HS-5 (cell line): Measurements from ENCODE around the gene AKIP1.
"Not testable (repeated sequence)": the region's sequence is repeated elsewhere in the genome, so short reads cannot be mapped to it uniquely, and the experiment has no call there.

Source experiments
- DNase-seq: peaks from one replicate; pipeline ENCODE4 v3.0.0-alpha.2; 2012; ENCODE audit warnings: low read depth

AKIP1 gene, protein sequence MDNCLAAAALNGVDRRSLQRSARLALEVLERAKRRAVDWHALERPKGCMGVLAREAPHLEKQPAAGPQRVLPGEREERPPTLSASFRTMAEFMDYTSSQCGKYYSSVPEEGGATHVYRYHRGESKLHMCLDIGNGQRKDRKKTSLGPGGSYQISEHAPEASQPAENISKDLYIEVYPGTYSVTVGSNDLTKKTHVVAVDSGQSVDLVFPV

DNA sequence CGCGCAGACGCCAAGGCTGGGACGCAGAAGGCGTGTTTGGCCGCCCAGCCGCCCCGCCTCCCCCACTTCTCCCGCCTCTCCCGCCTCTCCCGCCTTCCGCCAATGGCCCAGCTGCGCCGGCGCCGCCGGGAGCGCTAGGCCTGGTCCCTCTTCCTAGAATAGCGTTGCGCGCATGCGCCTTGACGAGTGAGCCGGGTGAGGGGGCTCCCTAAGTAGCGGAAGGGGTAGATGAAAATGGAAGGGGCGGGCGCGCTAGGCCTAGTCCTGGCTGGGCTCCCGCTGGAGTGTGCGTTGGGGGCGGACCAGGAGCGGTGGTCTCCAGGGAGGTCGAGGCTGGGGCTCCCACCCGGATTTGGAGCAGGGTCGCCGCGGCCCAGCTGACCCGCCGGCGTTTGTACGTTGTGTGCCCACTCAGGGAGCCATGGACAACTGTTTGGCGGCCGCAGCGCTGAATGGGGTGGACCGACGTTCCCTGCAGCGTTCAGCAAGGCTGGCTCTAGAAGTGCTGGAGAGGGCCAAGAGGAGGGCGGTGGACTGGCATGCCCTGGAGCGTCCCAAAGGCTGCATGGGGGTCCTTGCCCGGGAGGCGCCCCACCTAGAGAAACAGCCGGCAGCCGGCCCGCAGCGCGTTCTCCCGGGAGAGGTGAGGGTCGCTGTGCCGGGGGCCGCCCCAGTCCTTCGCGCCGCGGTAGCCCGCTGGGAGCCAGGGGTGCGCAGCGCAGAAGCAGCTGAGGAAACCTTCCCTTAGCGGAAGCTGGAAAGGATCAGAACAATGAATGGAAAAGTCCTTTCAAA, at the start of gene AKIP1:
Gene AKIP1, plus strand, starts transcription at position 161 of the 795 bp plus-strand sequence. Its CDS starts 261 bp downstream, at position 422.
- peak; percentile 77 for DNase-seq

DNA sequence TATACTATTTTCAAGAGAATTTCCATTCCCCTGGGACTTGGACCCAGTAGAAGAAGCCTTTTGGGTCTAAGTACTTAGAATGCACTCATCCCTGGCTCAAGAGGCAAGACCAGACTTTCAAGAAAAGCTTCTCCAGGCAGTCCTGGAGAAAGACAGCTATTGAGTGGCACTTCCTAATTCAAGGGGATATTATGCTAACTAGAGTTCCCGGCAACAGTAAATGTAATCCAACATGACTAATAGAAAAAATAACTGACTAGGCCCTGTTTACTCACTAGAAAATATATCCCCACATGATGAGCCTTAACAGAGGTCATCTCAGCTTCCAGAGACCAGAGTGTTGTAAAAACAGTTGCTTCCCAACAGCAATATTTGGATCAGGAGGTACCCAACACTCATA, 47.2 kb upstream of the AKIP1 start:
- DNase-seq = no peak

DNA sequence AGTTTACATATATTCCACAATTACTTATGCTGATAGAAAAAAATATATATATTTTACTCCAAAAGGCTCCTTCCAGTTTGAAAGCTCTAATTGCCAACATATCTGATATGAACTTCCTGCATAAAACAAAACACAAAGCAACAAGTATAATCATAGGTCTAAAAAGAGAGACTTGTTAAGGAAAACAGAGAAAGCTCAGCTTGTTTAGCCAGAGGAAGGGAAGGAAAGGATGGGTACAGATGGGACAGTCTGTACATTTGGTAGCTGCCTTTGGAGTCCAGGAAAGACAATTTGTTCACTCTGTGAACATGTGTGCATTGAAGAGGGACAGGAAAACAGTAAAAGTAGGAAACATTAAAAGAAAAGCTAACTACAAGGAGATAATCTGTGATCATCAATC, 45.7 kb upstream of the AKIP1 start:
- DNase-seq = no peak

DNA sequence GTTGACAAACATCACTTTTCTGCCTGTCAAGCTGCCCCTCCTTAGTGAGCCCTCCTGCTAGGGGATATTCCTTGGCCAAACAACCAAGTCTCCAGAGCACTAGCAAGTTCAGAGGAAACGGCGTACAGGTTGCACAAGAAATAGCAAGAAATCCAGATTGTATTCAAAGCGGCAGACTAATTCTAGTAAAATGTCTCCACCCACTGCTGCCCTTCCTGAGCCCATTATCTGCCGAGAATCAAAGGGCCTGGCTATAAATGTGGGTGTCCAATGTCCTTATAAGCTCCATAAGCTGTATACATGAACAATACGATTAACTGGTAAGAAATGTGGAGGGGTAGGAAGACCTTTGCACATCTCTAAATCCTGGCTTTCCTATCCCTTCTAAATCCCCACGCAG, 44.0 kb upstream of the AKIP1 start:
- no peak for DNase-seq

DNA sequence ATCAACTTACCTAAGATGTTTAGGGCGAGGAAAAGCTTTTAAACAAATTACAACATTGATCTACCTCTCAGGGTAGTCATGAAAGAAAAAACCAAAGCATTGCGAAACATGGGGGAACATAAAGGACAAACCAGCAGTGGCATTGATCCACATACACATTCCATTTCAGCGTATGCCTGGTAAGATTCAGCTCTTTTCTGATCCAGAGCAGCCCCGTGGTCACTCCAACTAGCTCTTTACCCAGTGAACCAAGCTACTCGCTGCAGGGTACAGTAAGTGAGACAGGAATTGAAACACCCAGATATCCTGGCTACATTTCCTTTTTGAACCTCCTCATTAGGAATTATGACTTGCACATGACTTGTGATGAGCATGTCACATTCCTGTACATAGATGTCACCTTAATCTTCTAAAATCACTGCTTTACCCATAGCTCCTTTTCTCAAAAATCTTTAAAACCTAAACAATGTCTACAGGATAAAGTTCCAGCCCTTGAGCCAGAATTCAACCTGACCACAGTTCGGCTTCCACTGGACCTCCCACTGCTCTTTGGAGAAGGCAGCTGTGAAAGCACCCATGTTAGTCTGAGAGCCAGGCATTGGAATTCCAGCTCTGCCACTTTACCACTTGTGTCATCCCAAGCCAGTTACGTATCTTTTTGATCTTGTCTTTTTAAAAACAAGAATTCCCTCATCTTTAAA, 42.9 kb upstream of the AKIP1 start:
- no peak for DNase-seq

DNA sequence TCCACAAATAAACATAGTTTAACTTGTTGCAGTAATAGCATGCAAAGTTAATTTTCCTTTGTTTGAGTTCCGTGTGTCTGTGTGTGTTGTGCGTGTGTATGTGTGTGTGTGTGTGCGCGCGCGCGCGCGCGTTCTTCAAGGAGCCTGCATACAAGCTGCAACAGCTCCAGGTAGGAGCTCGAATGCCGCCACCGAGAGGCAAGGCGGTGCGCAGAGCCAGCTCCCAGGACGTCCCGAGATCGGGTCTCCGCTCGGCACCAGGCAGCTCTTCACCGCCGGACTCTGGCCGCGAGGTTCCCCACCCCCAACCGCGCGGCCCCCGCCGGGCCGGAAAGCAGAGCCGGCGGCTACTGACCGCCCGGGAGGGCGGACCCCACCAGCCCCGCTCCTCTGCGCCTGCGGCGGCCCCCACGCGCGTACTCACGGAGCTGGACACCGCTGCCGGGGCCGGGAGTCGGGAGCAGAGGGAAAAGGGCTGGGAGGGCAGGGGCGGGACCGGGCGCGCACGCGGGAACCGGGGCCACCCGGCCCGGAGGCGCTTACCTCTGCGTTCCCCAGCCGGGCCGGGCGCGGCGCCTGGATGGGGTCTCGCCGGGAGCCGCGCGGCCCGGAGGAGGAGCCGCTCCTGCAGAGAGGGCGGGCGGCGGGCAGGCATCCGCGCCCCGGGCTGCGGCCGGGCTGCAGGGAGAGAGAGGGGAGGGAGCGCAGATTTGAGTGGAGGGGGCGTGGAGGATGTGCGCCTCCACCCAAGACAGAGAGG, 40.4 kb upstream of the AKIP1 start:
- no peak for DNase-seq

DNA sequence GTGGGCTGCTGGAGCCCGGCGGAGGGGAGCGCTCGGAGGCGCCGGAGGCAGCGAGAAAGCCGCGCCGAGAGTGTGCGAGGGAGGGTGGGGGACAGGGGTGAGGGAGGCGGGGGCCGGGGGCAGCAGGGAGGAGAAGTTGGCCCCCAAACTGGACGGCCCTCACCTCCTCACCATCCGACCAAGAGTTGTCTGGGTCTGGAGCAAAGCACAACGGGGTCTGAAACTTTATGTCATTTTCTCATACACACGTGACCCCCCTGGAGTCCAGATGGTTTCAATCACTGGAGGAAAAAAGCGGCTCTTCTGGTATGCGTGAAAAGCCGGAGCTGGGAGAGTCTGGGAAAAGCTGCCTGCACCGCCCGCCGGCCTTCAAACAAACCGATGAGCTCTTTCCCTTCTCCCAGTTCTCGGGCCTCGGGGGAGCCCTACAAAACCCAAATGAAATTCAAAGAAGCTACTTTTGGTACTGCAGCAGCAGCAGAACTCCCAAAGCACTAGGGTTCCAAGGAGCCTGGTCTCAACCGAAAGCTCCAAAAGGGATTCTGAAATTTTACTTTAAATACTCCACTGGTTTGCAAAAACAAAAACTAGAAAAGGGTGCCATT, 39.7 kb upstream of the AKIP1 start:
- peak; percentile 77 for DNase-seq

DNA sequence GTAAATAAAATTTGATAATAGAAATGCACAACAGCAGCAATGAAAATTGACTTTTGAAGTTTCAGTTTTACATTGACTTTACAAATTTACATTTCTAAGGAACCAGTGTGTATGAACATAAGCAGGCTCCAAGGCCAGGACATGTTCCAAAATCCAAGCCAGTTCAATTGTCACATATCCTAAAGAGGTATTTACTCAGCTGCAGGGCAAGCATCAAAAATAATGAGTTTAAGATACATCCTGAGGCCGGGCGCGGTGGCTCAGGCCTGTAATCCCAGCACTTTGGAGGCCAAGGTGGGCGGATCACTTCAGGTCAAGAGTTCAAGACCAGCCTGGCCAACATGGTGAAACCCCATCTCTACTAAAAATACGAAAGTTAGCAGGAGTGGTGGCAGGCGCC, 39.0 kb upstream of the AKIP1 start:
- DNase-seq = no peak

DNA sequence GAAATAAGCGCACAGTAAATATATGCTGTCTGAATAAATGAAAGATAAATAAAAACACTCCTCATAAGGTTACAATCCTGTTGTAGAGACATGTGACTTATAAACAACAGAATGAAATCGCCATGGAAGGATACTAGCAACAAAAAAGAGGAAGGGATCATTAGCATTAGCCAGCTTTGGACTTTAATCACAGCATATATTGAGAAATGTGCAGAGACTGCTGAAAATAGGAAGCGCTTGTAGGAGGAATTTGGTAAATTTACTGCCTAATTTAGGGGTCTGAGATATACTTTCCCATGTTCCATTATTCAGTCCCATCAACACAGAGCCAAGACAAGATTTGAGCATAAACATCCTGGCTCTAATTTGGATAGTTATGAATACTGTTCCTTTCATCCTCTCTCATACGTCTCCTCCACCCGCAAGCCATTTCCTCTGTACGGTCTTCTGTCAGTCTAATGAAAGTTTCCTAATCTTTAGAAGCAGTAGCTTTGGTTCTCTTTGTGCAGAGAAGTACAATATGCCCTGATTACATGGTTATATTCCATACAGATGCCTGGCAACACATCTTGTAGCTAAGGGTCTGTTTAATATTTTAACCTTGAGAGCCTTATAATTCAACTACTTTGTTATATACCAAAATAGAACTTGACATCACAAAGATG, 37.1 kb upstream of the AKIP1 start:
- DNase-seq = no peak

DNA sequence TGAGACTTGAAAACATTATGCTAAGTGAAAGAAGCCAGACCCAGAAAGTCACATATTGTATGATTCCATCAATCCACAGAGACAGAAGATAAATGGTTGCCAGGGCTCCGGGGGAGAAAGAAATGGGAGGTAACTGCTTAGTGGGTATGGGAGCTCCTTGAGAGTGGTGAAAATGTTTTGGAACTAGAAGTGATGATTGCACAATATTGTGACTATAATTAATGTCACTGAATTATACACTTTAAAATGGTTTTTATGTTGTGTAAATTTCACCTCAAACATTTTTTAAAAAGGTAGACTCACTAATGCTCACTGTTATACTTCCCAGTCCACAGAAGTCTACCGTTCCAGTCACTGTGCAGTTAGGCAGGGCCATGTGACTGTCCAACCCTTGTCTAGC, 32.2 kb upstream of the AKIP1 start:
- no peak for DNase-seq

DNA sequence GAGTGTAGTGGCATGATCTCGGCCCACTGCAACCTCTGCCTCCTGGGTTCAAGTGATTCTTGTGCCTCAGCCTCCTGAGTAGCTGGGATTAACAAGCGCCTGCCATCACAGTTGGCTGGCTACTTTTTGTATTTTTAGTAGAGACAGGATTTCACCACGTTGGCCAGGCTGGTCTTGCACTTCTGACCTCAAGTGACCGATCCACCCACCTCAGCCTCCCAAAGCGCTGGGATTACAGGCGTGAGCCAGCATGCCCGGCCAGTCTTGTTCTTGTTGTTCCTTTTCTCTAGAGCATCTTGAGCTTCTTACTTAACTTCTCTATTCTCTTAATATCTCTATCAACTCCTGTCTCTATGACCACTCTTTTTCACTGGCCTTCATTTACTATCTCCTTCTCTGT, 29.4 kb upstream of the AKIP1 start:
- DNase-seq = not testable (repeated sequence)

DNA sequence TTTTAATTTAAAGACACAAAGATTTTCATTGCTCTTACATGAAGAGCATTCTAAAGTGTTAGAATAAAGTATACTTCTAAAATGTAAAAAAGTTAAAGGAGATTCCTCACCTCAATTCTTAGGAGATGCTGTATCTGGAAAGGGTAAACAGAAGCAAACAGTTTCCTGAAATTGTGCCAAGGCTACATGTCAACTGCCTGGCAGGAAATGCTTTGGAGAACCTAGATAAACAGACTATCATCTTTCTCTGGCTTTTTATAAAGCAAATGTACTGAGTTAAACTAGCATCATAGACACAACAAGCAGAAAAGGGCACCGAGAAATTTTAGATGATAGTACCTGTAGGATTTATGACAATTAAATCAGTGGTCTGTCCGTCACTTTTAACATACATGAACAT, 24.7 kb upstream of the AKIP1 start:
- DNase-seq = no peak

DNA sequence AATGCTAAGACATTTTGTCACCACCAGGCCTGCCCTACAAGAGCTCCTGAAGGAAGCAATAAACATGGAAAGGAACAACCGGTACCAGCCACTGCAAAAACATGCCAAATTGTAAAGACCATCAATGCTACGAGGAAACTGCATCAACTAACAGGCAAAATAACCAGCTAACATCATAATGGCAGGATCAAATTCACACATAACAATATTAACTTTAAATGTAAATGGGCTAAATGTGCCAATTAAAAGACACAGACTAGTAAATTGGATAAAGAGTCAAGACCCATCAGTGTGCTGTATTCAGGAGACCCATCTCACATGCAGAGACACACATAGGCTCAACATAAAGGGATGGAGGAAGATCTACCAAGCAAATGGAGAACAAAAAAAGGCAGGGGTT, 19.8 kb upstream of the AKIP1 start:
- not testable (repeated sequence) for DNase-seq

DNA sequence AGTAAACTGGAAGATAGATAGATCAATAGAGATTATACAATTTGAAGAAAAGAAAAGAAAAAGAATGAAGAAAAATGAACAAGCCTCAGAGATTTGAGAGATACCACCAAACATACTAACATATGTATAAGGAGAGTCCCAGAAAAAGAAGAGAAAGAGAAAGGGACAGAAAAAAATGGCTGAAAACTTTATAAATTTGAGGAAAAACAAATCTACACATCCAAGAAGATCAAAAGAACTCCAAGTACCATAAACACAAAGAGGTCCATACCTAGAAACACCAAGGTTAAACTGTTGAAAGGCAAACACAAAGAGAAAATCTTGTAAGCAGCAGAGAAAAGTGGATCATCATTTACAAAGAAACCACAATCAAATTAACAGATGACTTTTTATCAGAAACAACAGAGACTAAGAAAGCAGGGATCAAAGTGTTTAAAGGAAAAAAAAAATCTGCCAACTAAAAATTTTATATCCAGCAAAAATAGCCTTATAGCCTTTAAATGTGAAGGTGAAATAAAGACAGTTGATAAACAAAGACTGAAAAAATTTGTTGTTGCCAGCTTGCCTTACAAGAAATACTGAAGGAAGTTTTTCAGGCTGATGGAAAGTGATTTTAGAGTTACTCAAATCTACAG, 11.8 kb upstream of the AKIP1 start:
- DNase-seq = no peak

DNA sequence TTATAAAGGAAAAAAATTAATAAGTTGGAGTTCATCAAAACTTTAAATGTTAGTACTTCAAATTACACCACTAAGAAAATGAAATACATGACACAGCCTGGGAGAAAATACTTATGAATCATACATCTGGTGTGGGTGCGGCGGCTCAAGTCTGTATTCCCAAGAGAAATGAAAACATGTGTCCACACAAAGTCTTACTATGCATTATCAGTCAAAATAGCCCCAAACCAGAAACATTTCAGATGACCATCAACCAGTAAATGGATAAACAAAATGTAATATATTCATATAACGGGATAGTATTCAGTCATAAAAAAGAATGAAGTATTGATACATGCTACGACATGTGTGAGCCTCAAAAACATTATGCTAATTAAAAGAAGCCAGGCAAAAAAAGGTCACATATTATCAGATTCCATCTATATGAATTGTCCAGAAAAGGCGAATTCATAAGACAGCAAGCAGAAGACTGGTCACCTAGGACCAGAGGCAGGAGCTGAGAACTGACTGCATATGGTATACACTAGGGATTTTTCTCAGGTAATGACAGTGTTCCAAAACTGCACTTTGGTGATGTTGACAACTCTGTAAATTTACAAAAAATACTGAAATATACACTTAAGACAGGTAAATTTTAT, 5.3 kb upstream of the AKIP1 start:
- DNase-seq = peak; percentile 72

DNA sequence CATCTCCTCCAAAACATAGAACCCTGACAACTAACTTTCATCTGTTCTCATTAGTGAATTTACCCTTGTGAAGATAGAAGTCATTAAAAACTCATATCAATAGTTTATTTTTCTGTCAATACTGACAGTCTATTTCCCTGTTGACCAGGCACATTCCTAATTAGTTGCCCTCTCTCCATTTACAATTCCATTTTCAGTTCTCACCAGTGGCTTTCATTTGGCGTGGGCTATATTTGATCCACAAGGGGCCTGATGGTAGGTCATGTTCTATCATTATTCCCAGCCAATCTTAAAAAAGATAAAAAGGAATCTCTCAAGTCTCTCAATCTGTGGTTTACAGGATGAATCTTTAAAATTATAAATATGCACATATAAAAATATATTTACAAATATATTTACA, 3.9 kb upstream of the AKIP1 start:
- DNase-seq = no peak

DNA sequence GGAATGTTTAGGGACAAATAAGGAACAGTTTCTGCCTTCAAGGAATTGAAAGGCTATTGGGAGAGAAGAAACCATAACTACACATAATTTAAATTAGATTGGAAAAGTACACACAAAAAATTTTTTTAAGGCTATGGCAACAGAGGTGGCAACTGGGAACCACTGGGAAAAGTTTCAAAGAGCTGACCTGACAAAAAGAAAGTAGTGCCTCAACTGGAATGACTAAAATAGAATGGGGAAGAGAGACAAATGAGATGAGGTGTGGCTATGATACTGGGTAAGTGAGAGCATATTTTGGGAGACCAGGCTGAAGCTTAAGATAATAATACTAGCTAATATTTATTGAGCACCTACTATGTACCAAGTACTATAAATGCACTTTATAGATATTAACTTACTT, 2.9 kb upstream of the AKIP1 start:
- DNase-seq = no peak

DNA sequence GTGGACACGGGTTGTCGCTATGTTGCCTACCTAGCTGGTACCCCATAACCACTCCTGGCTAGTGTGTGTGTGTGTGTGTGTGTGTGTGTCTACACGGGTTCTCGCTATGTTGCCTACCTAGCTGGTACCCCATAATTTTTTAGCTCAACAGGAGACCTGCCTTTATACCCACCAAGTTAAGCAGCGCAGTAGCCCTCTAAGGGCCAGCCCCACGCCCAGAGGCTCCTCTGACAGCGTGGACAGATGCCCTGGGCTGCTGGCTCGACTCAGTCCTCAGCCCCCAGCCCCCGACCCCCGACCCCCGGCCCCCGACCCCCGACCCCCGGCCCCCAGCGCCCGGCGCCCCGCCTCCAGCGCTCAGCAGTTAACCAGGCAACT, 351 bp upstream of the AKIP1 start:
- DNase-seq = no peak

DNA sequence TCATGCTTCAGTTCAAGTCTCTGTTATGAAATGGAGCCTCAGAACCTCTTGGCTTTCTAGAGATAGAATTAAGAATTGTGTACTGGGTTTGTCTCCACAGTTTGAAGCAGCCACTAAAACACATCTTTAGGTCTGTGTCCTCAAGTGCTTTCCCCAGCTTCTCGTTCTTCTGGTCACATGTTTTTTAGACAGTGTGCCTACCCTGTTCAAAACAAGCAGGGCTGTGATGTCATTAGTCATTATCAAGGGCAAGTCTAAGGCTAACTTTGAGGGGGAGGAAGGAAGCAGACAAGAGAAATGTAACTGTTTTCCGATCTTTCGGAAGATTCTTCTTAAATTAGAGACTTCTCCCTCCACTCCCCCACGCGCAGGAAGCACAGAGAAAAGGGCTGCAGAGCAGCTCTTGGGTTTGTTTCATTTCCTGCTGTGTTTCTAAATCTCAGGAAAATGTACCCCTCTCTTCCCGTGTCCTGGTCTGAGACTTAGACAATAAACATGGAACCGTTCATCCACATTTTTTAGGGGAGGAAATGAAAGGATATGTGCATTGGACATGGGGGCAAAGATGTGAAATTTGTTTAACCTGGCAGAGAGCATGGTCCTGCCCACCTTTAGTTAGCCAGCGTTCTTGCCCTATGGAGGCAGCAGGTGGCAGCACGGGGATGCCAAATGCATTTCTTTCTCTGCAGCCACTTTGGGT, 3.1 kb downstream of the AKIP1 start:
- DNase-seq = no peak

DNA sequence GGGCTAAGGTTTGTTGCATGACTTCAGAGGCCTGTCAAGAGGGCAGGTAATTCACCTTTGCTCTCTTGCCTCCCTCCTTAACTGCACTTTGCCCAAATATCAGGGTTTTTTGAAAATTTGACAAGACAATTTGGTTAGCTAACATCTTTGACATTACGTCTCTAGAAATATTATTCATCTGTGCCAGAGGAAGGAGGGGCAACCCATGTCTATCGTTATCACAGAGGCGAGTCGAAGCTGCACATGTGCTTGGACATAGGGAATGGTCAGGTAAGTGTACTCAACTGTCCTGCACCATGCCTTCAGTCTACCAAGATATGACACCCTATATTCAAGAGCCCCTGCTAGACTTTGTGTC, 3.7 kb downstream of the AKIP1 start:
- no peak for DNase-seq
